Measurements from ENCODE around the gene HOXA5. TPM values are rescaled to one million over a fixed set of nuclear protein-coding genes. Genes with fewer than 3 reads are reported as not detected.

The HOXA5 gene
- total RNA-seq, 1 donor from 2014 or later = 16.0 TPM

DNA sequence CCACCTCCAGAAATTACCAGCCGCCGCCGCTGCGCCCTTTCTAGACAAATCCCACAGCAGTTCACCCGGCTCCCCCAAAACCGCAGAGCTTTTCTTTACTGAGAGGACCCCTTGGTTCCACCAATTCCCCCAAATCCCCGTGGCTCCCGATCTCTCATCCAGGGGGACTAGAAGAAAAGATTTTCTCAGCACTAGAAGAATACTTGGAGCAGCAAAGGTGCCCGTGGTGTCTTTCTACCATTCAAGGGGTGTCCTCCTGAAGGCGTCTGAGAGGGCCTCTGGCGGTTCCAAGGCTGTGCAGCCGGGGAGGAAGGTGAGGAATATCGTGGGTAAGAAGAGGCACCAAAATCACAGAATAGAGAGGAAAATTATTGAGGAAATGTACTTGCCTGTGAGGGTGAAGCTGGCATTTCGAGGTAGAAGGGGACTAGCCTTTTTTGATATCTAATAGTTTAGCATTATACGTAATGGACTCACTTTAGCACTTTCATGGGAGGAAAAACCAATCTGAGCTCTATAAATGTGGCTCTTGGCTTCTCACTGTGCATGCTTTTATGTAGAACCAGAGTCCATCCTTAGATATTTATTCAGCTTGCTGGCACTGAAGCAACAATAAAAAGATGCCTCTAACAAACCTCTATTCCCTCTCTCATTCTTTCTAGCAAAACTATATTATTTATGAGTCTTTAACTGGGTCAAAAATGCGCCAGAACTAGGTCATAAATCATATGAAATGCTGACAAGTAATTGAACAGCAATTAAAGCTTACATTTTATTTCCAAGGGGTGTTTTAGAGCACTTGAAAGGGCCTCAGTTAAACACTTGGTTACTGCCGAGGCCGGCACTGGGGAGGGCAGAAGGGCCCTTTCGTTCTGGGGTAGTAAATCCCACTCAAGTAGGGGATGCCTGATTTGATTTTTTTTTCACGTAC is 27.2 kb downstream of the HOXA5 start:
- no peak for TF ChIP-seq CTCF (IDR thresholded peaks at IDR 0.05)
- DNase-seq (no peak), ATAC-seq (no peak)
- Histone ChIP-seq H3K4me1 (peaks cover 9% of the 10 kb centered on the region), H3K27me3 (no peaks in the 10 kb centered on the region), H3K4me3 (peak overlapping the region; percentile 65), H3K27ac (peak overlapping the region; percentile 89), H3K36me3 (no peaks in the 10 kb centered on the region), H3K9me3 (no peaks in the 10 kb centered on the region)
- intact Hi-C loops (cut with DNase I) = no loop called here

GRCh38 chr7:27115221-27116026 is 28.1 kb downstream of the HOXA5 start:
- H3K4me3 ChIP-seq = peak overlapping the region; percentile 65
- TF ChIP-seq CTCF (IDR thresholded peaks at IDR 0.05) = no peak
- H3K36me3 ChIP-seq = no peaks in the 10 kb centered on the region
- H3K27ac ChIP-seq = peak overlapping the region; percentile 89
- DNase-seq (no peak), ATAC-seq (no peak)
- H3K4me1 ChIP-seq = peaks cover 9% of the 10 kb centered on the region
- intact Hi-C loops (cut with DNase I) = no loop called here
- H3K9me3 ChIP-seq = no peaks in the 10 kb centered on the region
- H3K27me3 ChIP-seq = no peaks in the 10 kb centered on the region

GRCh38 chr7:27114881-27115220 is 28.6 kb downstream of the HOXA5 start:
- peaks cover 5% of the 10 kb centered on the region for H3K4me1 ChIP-seq
- H3K27ac ChIP-seq = peak overlapping the region; percentile 89
- no peaks in the 10 kb centered on the region for H3K27me3 ChIP-seq
- TF ChIP-seq CTCF (IDR thresholded peaks at IDR 0.05) = no peak
- H3K36me3 ChIP-seq = no peaks in the 10 kb centered on the region
- DNase-seq (no peak), ATAC-seq (no peak)
- H3K4me3 ChIP-seq = peak overlapping the region; percentile 65
- no peaks in the 10 kb centered on the region for H3K9me3 ChIP-seq
- intact Hi-C loops (cut with DNase I) = no loop called here

- intact Hi-C loops (cut with DNase I) = no loop called here
- H3K4me3 ChIP-seq = peak overlapping the region; percentile 54
- H3K4me1 ChIP-seq = peaks cover 6% of the 10 kb centered on the region
- ATAC-seq (peak; percentile 49), DNase-seq (no peak)
- H3K36me3 ChIP-seq = no peaks in the 10 kb centered on the region
- no peak for TF ChIP-seq CTCF (IDR thresholded peaks at IDR 0.05)
- peak overlapping the region; percentile 85 for H3K27ac ChIP-seq
- H3K9me3 ChIP-seq = no peaks in the 10 kb centered on the region
- no peaks in the 10 kb centered on the region for H3K27me3 ChIP-seq
These were observed 29.3 kb downstream of the HOXA5 start for GRCh38 chr7:27113991-27114769.
